DMS114 treated with DMSO at 0.1 percent for 48 hours (cell line): ENCODE results near the gene CBX8.

Experiments
- DNase-seq: peaks from one replicate; lab custom pipeline; 2025; ENCODE audit not compliant: unreplicated experiment; lab: John Stamatoyannopoulos, UW

The CBX8 gene

GRCh38 chr17:79796763-79797491 is at the start of gene CBX8:
CBX8 (minus strand) TSS chr17:79797077; CDS start chr17:79796998, 79 bp downstream.
- DNase-seq, result peak; percentile 98

DNA sequence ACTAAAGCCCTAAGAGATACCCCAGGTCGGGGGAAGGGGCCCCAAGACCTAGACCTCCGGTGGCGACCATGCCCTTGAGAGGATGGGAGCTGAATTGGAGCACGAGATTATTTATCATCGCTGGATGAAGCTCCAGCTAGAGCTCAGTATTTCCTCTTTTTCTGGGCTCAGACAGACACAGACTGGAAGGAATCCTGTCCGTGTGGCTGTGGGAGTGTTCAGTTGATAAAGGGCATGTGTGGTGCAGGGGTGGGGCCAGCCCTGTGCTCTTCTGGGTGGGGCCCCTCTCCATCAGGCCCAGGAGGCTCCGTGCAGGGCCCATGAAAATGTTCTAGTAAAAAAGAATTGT is 48.7 kb upstream of the CBX8 start:
- no peak for DNase-seq

- DNase-seq, result peak; percentile 13
Observed at GRCh38 chr17:79844869-79845600, 48.2 kb upstream of the CBX8 start.

GRCh38 chr17:79843816-79844800 is 47.2 kb upstream of the CBX8 start:
- DNase-seq, result no peak

- DNase-seq, result no peak
Observed at GRCh38 chr17:79843474-79843815, 46.6 kb upstream of the CBX8 start.

DNA sequence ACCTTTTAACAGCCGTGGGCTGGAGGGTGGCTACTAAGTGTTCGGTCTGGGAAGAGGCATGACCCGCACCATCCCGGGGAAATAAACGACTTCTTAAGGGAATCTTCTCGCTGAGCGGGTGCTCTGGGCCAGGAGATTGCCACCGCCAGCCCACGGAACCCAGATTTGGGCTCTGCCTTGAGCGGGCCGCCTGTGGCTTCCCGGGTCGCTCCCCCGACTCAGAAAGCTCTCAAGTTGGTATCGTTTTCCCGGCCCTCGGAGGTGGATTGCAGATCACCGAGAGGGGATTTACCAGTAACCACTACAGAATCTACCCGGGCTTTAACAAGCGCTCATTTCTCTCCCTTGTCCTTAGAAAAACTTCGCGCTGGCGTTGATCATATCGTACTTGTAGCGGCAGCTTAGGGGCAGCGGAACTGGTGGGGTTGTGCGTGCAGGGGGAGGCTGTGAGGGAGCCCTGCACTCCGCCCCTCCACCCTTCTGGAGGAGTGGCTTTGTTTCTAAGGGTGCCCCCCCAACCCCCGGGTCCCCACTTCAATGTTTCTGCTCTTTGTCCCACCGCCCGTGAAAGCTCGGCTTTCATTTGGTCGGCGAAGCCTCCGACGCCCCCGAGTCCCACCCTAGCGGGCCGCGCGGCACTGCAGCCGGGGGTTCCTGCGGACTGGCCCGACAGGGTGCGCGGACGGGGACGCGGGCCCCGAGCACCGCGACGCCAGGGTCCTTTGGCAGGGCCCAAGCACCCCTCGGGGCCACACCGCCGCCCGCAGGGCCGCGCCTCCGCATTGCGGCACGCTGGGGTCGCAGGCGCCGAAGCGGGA is 46.0 kb upstream of the CBX8 start:
- DNase-seq, result no peak

DNA sequence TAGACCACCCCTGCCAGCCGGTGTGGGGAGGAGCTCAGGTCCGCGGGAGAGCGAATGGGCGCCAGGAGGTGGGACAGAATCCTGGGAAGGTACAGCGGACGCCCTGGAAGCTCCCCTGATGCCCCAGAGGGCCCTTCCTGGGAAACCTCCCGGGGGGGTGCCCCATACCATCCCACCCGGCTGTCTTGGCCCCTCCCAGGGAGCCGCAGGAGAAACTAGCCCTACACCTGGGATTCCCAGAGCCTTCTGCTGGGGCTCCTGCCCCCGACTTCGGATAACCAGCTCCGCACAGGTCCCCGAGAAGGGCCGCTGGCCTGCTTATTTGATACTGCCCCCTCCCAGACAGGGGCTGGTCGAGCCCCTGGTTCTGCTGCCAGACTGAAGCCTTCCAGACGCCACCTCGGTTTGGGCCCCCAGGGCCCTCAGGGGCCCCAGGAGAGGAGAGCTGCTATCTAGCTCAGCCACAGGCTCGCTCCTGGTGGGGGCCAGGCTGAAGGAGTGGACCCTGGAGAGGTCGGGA is 45.3 kb upstream of the CBX8 start:
- no peak for DNase-seq

DNA sequence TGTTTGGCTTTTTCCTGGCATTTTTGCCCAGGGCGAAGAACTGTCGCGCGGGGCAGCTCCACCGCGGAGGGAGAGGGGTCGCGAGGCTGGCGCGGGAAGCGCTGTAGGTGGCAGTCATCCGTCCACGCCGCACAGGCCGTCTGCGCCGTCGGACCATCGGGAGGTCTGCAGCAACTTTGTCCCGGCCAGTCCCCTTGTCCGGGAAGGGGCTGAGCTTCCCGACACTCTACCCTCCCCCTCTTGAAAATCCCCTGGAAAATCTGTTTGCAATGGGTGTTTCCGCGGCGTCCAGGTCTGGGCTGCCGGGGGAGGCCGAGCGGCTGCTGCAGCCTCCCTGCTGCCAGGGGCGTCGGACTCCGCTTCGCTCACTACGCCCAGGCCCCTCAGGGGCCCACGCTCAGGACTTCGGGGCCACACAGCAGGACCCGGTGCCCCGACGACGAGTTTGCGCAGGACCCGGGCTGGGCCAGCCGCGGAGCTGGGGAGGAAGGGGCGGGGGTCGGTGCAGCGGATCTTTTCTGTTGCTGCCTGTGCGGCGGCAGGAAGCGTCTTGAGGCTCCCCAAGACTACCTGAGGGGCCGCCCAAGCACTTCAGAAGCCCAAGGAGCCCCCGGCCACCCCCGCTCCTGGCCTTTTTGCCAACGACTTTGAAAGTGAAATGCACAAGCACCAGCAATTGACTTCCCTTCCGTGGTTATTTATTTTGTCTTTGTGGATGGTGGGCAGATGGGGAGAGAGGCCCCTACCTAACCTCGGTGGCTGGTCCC is 44.7 kb upstream of the CBX8 start:
- DNase-seq, result no peak

GRCh38 chr17:79840989-79841286 is 44.1 kb upstream of the CBX8 start:
- DNase-seq, result no peak

DNA sequence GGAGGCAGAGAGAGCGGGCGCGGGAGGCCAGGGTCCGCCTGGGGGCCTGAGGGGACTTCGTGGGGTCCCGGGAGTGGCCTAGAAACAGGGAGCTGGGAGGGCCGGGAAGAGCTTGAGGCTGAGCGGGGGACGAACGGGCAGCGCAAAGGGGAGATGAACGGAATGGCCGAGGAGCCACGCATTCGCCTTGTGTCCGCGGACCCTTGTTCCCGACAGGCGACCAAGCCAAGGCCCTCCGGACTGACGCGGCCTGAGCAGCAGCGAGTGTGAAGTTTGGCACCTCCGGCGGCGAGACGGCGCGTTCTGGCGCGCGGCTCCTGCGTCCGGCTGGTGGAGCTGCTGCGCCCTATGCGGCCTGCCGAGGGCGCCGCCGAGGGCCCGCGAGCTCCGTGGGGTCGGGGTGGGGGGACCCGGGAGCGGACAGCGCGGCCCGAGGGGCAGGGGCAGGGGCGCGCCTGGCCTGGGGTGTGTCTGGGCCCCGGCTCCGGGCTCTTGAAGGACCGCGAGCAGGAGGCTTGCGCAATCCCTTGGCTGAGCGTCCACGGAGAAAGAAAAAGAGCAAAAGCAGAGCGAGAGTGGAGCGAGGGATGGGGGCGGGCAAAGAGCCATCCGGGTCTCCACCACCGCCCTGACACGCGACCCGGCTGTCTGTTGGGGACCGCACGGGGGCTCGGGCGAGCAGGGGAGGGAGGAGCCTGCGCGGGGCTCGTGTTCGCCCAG is 43.6 kb upstream of the CBX8 start:
- DNase-seq, result no peak

DNA sequence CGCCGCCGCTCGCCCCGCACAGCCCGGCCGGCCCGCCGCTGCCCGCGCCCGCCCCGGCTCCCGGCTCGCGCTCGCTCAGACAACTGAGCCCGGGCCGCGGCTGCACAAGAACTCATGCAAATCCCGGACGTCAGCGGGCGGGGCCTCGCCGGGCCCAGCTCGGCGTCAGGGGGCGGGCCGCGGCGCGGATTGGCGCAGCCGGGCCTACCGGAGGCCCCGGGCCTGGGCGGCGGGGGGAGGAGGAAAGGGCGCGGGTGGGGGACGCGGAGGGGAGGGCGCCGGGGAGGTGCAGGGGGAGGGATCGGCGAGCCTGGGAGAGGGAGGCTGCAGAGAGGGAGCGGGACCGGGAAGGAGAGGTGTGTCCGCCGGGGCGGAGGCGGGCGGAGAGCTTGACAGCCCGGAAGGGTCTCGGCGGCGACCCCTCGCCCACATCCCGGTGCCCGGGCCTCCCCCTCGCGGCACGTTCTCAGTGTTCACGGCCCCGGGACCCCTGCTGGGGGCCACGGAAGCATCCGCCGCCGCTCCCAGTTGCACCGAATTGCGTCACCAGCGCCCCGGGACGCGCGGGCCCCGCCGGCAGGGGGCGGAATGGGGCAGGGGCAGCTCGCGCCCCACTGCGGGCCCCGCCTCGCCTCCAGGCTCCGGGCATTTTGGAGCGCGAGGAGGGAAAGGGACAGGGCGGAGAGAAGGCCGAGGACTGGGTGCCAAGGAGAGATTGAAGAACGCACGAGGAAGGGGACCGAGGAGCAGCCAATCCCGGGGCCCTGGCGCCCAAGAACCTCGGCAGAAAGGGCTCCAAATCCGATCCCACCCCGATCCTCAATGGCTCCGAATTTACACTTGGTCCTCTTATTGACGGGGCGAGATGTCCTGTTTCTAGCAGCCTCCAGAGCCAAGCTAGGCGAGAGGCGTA is 42.7 kb upstream of the CBX8 start, which contains the start of gene CBX4:
Gene CBX4 (minus strand): TSS at position 85 of the 913 bp plus-strand sequence. CDS start 189 bp downstream, outside the sequence.
- DNase-seq, result peak; percentile 70

- DNase-seq, result peak; percentile 17
Observed at GRCh38 chr17:79838522-79839274, 41.8 kb upstream of the CBX8 start.

GRCh38 chr17:79837888-79838521 is 41.1 kb upstream of the CBX8 start:
- no peak for DNase-seq

DNA sequence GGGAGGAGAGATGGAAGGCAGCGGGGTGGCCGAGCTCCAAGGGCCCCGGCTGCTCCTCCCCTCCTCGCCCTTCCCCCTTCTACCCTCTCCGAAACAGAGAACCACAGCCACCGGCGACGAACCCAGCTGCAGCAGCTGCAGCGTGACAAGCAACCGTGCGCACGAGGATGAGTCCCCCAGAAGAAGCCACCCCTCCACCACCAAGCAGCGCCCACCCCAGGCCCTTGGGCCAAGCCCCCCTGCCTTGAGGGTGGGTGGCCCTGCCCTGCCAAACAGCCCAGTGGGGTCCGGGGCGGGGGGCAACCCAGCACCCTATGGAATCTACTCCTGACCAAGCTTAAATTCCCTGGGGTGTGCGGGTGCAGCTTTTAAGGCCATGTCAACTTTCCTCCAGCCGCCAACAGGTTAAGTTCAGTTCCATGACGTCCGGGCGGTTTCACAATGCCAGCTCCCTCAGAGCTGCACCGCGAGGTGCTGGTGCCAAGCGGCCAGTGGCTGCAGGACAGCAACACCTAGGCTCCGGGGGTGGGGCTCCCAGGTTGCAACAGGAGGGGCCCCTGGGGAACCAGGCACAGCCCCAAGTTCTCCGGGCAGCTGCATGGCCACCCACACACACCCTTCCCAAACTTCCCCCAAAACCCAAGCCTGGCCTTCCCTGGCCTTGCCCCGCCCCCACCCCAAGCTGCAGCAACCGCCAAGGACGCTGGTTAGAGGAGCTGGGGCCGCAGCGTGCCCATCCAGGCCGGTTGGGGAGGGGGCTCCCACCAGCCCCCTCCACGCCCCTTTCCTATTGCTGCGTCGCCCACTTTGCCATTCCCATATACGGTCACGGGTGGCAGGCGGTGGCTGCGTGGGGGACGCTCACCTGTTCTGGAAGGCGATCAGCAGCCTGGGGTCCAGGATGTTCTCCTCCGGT is 40.4 kb upstream of the CBX8 start:
- DNase-seq, result peak; percentile 22

DNA sequence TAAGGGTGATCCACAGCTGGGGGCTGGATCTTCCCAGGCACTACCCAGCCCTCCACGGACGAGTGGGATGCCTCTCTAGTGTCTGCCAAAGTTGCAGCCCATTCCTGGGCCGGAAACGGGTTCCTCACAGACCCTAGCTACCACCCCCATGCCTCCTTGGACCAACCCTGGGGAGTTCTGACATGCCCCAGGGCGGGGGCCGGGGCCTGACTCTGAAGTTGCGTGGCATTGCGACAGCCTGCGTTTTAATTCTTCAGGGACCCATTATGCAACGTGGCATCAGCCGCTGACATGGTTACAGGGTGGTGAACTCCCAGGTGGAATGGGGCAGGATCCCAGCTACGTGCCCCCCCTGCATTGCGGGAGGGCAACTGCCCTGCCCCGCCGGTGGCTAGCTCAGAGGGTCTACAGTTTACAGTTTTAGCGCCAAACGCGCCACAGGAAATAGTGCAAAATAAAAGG is 39.7 kb upstream of the CBX8 start:
- DNase-seq, result no peak
